Heart left ventricle (tissue), 13 donors: ENCODE measurements around the gene NDOR1.
A peak's percentile ranks its signal among the peaks of the same experiment; 100 is the strongest.

Experiments
- POLR2A ChIP-seq, 2 donors: fragments of 450-650 bp; IDR thresholded peaks; one replicate each; pipeline ENCODE4 v1.6.1; 2017; ENCODE audit warnings: antibody characterized with exemption in 2 of 2, mild to moderate bottlenecking in 2 of 2, moderate library complexity in 2 of 2
- TF ChIP-seq, protein P1 (sequence below), 12 donors: fragments of 200-600 bp; sonication (generic) in 4 of 12; IDR thresholded peaks; one replicate each; pipeline versions ENCODE4 v1.5.0 to v1.8.0; 2018 to 2022; ENCODE audit warnings: antibody characterized with exemption in 12 of 12, mild to moderate bottlenecking in 5 of 12
- donor health status: ischemic (EF 13 %, LVEDD 7.1; RV severe dilation, severe dysfunction).
- donor health status: DM: no; HTN: yes; CAD: no.
- donor health status: DM: no; HTN: no; CAD: no.
- donor health status: ischemic (EF 25% LVEDD 6.9; RV normal size, moderate dysfunction).
- donor health status: ischemic (EF 25% LVEDD 5.7; RV mildly dilated, moderate dysfunction).
- donor health status: ischemic (EF 35%, LVEDD 5.7; RV mildly dilated, moderate dysfunction).
- donor health status: nonischemic (EF 11% LVEDD 7.7; RV severe dilation, severe dysfunction).
- donor health status: DM: yes; HTN: yes; CAD: no.
- donor health status: PGD.
- donor health status: ischemic (EF 29% LVEDD 5.4; RV normal size, mild dysfunction).
- donor health status: nonischemic (EF 23%, LVEDD 6.1; RV moderate dilation, normal function).

DNA sequence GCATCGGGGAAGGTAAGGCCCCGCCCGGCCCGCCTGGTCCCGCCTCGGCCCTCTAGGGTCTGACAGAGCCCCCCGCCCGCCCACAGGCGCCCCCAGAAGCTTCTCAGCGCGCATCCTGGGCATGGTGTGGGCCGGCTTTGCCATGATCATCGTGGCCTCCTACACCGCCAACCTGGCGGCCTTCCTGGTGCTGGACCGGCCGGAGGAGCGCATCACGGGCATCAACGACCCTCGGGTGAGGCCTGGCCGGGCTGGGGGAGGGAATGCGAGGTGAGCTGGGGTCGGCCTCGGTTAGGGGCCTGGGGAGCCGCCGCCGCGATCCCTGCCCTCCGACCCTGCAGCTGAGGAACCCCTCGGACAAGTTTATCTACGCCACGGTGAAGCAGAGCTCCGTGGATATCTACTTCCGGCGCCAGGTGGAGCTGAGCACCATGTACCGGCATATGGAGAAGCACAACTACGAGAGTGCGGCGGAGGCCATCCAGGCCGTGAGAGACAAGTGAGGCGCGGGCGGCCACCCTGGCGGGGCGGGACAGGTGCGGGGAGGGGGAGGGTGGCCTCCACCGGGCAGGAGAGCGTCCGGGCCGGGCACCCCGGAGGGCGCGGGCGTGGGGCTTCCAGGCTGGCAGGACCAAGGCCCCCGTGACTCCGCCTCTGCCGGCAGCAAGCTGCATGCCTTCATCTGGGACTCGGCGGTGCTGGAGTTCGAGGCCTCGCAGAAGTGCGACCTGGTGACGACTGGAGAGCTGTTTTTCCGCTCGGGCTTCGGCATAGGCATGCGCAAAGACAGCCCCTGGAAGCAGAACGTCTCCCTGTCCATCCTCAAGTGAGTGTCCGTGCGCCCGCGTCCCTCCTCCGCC lies 42.8 kb upstream of the NDOR1 start:
- TF ChIP-seq POLR2A (IDR thresholded peaks at IDR 0.05): no peak
- TF ChIP-seq, protein P1, sequence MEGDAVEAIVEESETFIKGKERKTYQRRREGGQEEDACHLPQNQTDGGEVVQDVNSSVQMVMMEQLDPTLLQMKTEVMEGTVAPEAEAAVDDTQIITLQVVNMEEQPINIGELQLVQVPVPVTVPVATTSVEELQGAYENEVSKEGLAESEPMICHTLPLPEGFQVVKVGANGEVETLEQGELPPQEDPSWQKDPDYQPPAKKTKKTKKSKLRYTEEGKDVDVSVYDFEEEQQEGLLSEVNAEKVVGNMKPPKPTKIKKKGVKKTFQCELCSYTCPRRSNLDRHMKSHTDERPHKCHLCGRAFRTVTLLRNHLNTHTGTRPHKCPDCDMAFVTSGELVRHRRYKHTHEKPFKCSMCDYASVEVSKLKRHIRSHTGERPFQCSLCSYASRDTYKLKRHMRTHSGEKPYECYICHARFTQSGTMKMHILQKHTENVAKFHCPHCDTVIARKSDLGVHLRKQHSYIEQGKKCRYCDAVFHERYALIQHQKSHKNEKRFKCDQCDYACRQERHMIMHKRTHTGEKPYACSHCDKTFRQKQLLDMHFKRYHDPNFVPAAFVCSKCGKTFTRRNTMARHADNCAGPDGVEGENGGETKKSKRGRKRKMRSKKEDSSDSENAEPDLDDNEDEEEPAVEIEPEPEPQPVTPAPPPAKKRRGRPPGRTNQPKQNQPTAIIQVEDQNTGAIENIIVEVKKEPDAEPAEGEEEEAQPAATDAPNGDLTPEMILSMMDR (IDR thresholded peaks at IDR 0.05): peak in 3 of 12 donors; percentile 6 to 22 (median 11)
